Measurements from ENCODE around the gene ZNF319.

Gene ZNF319

DNA sequence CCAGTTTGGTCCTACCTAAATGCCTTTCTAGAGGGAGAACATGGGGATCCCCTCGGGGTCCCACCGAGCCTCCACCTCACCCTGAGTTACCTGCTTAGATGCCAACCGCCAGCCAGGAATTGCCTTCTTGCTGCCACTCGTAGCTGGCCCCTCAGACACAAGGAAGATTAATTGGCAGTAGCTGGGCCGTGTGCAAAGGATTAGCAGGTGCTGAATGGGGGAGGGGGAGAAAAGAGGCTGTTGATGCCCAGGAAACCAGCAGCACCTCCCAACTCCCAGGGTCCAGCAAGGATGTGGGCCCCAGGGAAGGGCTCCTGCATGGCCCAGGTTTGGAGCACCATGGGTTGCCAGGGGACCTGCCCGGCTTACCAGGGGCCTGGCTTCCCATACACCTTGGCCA lies 29.5 kb downstream of the ZNF319 start, which contains the start of gene CNGB1:
TSS of gene CNGB1 (minus strand) at position 159 of the 400 bp plus-strand sequence. CDS start 3,842 bp downstream, outside the sequence.
- DNase-seq = no peak

DNA sequence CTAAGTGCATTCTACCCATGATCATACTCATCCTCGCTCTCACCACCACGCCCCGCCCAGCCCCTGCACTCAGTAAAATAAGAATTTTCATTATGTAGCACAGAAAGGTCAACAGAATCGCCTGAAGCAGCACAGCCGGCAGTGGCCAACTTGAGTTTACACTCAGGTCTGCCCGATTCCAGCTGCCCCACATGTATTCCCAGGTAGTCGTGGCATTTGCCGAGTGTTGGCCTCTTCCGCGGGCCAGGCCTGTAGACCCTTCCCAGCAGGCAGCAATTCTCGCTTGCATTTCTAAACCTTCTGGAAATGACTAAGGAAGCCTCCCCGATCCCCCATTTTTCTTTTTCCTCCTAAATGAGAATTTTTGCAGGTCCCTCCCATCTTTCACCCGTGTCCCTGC lies 30.2 kb downstream of the ZNF319 start:
- DNase-seq = no peak

DNA sequence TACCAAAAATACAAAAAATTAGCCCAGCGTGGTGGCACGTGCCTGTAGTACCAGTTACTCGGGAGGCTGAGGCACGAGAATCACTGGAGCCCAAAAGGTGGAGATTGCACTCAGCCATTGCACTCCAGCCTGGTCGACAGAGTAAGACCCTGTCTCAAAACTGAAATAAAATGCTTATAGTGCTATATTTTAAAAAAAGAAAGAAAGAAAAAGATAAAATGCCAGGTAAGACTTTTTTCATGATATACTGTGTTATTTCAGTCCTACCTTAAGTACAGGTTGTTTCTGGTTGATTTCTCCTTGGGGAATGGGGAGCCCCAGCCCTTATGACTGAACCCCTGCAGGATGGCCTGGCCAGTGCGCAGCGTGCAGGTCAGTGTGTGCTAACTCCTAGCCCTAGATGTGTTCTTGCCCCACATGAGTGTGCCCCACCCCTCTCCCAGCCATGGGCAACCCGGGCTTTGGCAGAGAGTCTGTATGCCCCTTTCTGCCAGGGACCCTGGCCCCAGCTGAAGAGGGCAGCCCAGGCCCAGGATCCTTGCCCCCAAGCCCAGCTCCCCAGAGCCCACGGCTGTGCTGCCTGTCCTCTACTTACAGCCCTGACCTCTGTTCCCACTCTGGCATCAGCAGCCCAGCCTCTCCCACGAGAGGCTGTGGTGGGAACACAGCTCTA lies 30.9 kb downstream of the ZNF319 start:
- no peak for DNase-seq

DNA sequence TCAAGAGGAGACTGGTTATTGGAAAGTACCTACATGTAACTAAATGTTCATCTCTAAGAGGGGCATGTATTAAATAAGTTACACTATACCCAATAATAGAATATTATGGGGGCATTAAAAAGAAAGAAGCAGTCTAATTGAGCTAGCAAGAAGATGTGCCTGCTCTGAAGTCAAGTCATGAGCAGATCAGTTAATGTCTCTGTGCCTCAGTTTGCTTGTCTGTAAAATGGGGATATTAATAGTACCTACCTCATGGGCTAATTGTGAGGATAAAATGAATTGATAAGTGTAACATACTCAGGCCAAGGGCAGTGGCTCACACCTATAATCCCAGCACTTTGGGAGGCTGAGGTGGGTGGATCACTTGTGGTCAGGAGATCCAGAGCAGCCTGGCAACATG lies 32.6 kb downstream of the ZNF319 start:
- no peak for DNase-seq

DNA sequence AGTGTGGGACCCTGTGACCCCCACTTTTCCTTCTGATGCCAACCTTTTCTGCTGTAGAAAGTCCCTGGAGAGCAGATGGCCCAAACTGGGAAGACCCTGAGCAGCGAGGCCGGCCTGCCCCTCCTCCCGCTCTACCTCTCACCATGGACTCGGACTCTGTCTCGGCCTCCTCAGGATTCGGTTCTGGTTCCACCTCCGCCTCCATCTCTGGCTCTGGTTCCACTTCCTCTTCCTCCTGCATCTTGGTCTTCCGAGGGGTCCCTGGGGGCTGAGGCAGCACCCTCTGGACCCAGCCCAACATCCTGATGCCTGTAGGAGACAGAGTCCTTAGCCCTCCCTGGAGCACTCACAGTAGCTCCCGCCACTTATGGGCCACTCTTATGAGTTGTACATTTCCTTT lies 33.5 kb downstream of the ZNF319 start:
- no peak for DNase-seq

DNA sequence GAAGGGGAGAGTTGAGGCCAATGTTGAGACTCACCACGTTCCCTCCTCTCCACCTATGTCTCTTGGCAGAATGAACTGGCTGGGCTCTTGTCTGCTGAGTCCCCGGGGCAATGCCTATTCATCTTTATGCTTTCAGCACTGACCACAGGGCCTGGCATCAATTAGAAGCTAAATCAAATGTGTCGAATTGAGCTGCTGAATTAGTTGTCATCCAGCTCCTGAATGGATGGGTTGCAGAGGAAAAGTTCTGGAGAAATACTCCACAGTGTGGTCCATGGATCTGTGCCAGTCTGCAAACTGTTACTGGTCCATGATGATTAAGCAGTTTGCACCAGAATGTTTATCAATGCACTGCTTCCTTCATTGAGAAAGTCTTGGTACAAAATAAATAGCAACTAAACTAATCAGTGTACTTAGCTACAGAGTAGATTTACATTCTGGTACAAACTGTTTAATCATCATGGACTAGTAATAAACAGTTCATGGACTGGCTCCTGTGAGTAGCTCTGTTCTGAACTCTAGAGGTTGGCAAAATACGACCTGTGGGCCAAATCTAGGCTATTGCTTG lies 34.2 kb downstream of the ZNF319 start:
- no peak for DNase-seq

DNA sequence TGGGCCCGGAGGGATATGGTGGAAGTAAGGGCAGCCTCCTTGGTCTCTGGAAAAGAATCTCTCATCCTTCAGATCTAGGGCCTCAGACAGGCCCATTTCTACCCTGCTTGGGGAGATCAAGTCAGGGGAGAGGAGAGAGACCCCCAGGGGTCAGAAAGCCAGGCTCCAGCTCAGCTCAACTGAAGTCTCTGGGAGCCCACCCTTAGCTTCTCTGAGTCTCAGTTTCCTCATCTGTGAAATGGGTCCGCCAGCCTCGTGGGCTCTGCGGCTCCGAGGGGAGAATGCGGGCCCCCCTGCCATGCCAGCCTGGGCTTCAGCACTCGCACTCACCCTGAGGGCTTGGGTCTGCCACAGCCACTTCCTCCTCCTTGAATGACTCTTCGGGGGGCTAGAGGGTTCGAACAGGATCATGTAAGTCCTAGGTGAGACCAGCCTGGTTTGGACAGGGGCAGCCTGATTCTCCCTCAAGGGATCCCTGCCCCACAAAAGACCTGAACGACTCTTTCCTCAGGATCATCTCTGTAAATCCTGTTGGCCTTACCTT lies 36.2 kb downstream of the ZNF319 start:
- DNase-seq = no peak

DNA sequence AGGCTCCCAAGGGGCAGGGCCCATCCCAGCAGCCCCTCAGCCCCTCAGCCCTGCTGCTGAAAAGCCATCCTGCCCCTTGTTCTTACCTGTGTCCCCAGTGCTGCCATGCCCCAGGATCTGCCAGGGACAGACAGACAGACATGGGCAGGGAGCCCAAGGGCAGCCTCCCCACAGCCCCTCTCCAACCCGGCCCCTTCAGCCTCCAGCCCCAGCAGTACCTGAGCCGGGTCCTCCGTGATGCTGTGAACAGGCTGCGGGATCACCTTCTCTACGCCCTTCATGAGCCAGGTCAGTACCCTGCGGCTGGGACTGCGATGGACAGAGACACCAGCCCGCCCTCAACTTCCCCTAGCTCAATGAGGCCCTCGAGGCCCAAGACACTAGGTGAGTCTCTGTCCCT lies 37.7 kb downstream of the ZNF319 start:
- no peak for DNase-seq

DNA sequence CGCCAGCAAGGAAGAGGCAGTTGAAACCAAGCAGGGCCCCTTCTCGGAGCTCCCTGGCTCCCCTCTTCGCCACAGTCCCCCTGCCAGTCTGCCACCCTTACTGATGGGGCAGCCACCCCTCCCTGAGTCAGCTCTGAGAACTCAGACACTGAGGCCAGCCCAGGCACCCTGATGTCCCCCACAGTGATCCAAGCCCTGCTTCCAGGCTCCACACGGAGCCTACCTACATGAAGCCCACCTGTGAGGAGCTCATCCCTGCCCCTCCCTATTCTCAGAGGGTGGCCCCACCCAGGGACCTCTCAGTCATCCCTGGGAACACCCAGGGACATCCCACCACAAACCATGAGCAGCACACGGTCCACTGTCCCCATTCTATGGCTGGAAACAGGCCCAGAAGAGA lies 38.4 kb downstream of the ZNF319 start:
- DNase-seq = no peak

DNA sequence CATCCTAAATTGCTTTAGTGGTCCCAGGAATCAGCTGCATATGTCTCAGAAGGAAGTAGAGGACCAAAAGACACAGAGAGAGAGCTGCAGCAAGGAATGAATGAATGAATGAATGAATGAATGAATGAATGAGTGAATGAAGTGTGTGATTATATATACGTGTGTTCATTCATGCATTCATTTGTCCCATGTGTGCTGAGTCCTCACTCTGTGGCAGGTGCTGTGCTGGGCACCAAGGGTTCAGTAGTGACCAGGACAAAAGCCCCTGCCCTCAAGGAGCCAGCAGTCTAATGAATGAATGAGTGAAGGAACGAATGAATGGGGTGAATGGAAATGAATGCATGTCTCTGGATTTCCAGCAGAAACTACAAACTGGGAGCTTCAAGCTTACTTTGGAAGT lies 38.9 kb downstream of the ZNF319 start:
- DNase-seq = no peak

DNA sequence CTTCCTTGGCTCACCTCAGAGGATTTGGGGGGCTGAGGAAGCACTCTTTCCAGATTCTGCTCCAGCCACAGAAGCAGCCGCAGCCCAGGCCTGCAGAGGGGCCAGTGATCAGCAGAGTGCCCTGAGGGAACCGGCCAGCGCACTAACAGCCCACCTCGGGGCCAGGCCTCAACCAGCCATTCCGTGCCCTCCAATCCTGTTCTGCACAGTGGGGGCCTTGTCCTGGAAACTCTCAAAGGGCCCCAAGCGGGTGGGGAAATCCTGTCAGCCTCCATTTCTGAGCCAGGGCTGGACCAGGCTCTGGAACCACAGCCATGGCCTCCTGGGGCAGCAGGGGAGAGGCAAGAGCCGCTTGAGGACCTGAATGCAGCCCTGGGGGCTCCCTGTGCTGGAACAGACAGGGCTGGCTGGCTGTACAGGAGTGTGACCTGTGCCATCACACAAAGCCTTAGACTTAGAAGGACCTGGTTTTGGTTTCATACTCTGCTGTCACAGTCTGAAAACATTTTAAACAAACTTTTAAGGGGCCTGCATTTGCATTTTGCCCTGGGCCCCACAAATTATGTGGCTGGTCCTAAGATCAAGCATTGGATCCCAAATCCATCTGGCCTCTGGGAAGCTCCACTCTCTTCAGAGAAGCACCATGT lies 39.5 kb downstream of the ZNF319 start:
- DNase-seq = no peak

DNA sequence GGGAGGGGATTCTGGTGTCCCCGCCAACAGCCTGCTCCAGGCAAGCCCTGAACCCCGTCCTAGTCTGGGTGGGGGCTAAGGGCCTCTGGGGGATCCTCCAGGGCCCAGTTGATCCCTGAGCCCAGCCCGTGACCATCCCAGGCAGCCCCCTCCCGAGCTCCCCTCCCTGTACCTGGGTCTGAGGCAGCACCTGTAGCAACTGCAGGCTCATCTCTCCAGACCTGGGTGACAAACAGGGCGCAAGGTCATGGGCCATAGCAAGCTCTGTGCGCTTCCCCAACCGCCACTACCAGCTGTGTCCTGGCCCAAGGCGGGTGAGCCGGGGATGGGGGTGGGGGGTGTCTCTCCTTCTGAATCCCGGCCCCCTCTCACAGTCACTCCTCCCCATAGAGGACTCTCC lies 40.2 kb downstream of the ZNF319 start:
- no peak for DNase-seq

DNA sequence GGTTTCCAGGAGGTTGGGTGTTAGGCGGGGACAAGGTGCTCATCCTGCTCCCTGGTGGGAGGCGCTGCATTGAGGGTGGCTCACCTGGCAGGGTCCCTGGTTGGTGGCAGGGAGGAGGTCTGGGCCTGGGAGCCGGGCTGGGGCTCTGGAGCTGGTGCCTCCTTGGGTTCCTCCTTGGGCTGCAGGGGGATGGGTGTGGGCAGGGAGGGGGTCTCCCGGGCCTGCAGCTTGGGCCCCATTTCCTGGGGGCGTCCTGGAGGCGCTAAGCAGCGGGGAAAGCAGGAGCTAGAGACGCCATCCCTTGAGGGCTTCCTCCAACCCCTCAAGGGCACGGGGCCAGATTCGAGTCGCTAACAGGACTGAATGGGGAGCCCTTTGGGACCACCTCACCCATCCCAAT lies 40.7 kb downstream of the ZNF319 start:
- no peak for DNase-seq

DNA sequence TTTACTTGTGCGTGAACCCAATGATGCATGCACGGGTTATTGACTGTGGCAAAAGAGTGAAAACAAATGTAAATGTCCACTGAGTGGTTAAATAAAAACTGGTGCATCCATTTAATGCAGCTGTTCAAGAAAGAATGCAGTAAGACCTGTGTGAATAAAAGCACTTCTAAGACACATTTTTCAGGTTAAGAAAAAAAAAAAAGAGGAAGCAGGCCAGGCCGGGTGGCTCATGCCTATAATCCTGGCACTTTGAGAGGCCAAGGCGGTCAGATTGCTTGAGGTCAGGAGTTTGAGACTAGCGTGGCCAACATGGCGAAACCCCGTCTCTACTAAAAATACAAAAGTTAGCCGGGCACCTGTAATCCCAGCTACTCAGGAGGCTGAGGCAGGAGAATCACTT lies 41.4 kb downstream of the ZNF319 start:
- no peak for DNase-seq

DNA sequence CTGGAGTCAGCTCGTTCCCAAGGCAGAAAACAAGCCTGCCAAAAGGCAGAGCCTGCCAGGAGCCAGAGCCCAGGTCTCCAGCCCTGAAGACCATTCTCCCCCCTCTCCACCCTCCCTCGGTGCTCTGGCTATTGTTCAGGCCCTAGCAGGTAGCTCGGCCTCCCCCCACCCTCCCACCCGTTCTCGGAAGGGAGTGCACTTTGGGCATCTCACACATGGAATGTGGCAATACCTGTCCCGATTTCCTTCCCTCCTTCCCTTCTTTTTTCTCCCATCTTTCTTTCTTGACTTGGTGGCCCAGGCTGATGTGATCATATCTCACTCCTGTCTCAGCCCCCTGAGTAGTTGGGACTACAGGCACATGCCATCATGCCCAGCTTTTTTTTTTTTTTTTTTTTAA lies 41.9 kb downstream of the ZNF319 start:
- DNase-seq = no peak

DNA sequence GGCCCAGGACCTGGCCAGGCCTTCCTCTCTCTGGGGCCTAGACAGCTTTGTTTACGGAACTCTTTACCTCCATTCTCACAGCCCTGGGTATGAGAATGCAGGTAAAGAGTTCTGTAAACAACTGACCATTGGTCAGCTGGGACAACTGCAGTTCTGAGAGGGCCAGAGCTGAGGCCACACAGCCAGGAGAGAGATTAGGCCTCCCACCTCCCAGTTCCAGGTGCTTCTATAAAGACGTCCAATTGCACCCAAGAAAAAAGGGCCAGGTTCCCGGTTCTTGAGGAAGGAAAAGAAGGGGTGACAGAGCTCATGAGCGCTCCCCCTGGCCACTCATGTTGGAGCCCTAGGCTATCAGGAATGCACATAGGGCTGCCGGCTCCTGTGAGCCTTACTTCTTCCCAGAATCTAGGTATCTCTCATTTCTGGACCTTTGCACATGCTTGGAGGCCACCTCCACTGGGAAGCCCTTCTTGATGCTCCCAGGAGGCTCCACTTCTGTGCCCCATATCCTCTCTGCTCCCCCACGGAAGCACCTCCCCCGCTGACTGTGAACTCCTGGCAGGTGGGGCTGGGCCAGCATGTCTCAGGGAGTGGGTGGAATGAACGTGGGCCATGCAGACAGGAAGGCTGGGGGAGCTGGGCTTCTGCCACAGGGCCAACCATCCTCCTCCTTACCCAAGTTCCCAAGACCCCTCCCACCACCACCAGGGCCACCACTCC lies 42.6 kb downstream of the ZNF319 start:
- DNase-seq = no peak

DNA sequence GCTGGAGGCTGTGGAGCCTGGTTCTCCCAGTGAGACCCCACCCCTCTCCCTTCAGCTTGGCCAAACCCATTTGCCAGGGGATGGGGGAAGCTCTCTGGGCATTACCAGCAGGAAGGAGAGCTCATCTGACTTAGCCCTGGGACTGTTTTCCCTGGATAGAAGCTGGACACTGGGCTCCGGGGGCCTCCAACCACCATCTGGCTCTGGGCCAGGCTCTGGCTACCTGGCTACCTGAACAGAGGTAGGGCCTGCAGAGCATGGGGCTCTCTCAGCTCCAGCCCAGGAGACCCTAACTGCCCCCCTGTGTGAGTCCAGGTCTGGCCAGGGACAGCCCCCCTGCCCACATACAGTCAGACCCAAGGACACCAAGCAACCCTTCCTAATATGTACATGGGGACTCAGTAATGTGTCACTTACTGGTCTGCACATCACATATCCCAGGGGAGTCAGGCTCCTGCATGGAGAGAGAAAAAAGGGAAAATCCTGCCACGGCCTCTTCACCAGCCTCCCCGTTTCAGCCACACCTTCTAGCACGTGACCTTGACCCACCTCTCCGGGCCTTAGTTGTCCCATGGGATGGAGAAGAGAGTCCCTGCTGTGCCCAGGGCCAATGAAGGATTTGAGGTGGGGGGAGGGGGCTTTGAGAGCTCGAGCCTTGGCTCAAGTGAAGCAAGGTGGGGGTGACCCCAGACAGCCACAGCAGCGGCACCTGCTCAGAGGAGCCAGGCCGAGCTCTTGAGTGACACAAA lies 43.4 kb downstream of the ZNF319 start:
- DNase-seq = no peak

DNA sequence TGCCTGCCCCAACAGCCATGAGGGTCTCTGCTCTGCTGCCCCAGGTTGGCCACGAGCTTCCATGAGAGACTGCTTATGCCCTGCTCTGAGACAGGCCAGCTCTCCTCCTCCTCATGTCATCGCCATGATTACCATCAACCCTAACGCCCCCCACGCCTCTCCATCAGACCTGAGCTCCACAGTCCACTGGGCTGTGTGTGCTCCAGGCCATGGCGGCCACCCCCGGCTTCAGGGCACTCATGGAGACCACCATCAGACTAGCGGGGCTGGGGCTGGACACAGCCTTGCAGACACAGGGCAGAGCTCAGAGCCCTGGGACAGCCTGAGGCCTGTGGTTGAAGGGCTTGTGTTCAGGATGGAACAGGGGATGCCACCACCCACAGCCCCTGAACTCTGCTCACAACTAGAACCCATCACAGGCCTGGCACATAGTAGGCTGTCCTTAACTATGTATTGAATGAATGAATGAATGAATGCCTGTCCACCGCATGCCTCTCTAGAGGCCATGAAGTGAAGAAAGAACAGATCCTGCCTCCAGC lies 44.1 kb downstream of the ZNF319 start:
- DNase-seq = no peak

DNA sequence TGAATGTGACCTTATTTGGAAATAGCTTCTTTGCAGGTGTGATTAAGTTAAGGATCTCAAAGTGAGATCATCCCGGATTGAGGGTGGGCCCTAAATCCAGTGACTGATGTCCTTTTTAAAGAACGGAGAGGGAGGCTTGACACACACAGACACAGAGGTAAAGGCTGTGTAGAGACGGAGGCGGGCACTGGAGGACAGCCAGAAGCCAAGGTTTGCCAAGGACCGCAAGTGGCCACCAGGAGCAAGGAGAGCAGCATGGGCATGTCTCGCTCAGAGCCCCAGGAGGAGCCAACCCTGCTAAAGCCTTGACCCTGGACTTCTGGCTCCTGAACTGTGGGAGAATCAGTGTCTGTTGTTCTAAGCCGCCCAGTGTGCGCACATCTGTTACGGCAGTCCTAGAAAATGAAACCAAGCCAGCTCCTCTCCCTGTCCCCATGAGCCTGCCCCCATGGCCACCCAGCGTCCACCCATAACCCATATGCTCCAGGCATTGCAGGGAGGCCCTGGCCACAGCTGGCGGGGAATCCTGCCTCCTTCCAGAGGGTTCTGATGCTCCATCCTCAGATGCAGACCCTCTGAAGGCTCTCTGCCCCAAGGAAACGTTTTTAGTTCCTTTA lies 44.8 kb downstream of the ZNF319 start:
- no peak for DNase-seq

DNA sequence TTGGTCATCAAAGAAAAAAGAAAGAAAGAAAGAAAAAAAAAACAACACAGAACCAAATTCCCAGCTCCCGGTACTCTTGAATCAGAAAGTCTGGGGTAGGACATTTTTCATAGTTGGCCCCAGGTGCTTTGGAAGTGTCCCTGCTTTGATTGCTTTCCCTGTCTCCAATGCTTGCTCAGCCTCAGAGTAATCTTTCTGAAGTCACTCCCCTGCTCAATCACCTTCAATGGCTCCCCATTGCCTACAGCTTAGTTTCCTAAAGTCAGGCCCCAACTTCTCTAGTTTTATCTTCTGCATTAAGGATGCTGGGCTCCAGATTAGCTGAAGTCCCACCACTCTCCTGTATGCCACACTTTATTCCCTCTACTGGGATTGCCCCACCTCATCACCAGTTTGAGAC lies 46.6 kb downstream of the ZNF319 start:
- no peak for DNase-seq

DNA sequence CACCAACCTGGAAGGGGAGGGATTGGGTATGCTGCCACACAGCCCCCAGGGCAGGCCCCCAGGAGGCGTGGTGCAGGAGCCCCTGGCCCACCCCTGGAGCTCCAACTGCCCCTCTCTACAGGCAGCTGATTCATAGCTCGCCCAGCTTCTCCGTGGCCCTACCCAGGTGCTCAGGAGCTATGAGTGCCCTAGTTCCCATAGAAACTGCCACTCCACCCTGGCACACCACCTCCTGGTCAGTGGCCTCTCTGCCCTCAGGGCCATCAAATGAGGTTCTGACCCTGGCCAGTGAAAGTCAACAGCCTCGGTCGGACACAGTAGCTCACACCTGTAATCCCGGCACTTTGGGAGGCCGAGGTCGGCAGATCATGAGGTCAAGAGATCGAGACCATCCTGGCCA lies 47.6 kb downstream of the ZNF319 start:
- DNase-seq = no peak

Data from COR-L47 (cell line).